ENCODE results near the gene SLC13A1. TPM values are rescaled to one million over a fixed set of nuclear protein-coding genes. Genes with fewer than 3 reads are reported as not detected.

SLC13A1 gene
- total RNA-seq, 4 donors from 2014 or later: not detected

DNA sequence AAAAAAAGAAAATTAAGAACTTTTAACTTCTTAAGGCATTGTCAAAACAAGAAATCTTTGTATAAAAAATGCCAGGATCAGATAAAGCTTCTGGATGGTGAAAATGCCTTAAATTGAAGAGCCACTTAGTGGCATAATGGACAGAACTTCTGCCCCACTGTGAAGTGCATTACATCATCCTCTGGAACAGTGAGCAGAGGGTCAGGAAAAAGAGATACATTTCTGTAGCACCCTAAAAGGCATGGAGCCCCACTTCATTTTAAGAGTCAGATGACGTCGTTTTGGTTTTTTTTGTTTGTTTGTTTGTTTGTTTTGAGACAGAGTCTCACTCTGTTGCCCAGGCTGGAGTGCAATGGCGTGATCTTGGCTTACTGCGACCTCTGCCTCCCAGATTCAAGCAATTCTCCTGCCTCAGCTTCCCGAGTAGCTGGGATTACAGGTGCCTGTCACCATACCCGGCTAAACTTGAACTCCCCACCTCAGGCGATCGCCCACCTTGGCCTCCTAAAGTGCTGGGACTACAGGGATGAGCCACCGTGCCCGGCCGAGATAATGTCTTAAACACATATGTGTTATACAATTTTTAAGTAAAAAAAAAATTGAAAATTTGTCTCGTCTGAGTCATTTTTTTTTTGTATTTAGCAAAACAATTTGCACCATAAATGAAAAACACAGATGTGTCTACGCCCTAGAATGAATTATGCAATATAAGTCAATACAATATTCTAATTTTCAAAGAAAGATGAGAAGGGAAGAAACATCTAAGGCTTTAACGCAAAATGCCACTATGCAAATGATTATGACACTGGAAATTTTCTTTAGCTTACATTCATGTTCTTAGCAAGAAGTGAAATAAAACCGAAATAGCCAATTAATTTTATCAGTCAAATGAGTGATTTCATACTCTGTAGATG lies 29.2 kb downstream of the SLC13A1 start:
- TF ChIP-seq POLR2A (IDR thresholded peaks at IDR 0.05): no peak
- TF ChIP-seq, protein P1, sequence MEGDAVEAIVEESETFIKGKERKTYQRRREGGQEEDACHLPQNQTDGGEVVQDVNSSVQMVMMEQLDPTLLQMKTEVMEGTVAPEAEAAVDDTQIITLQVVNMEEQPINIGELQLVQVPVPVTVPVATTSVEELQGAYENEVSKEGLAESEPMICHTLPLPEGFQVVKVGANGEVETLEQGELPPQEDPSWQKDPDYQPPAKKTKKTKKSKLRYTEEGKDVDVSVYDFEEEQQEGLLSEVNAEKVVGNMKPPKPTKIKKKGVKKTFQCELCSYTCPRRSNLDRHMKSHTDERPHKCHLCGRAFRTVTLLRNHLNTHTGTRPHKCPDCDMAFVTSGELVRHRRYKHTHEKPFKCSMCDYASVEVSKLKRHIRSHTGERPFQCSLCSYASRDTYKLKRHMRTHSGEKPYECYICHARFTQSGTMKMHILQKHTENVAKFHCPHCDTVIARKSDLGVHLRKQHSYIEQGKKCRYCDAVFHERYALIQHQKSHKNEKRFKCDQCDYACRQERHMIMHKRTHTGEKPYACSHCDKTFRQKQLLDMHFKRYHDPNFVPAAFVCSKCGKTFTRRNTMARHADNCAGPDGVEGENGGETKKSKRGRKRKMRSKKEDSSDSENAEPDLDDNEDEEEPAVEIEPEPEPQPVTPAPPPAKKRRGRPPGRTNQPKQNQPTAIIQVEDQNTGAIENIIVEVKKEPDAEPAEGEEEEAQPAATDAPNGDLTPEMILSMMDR (IDR thresholded peaks at IDR 0.05): no peak
- WGBS, 2 donors: 89 to 90% methylated on average over 15 of the region's 15 CpGs
- Histone ChIP-seq H3K4me1 (no peaks in the 10 kb centered on the region), H3K36me3 (no peaks in the 10 kb centered on the region), H3K27ac (no peak overlapping the region), H3K27me3 (no peaks in the 10 kb centered on the region), H3K4me3 (replicated peaks in 1 of 3) (no peak overlapping the region), H3K9me3 (no peaks in the 10 kb centered on the region)
- intact Hi-C loops (cut with DNase I): no loop called here
- no peak for DNase-seq

DNA sequence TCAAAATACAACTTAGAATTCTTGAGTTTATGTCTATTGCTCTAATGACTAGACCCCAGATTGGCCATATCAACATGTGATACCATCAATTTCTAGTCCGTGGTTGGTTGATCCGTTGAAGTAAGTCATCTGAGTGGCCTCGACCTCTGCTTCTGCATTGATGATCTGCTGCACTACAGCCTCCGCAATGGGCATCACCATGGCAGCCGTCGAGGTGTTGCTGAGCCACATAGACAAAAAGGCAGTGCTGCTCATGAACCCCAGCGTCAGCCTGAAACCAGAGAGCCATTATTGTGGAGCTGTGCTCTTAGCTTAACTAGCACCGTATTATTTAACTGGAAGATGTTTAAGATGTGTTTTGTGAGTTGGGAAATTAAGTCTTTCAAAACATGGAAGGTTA lies 30.7 kb downstream of the SLC13A1 start:
- H3K27me3 ChIP-seq: no peaks in the 10 kb centered on the region
- no peaks in the 10 kb centered on the region for H3K9me3 ChIP-seq
- H3K27ac ChIP-seq: no peak overlapping the region
- DNase-seq: no peak
- no peaks in the 10 kb centered on the region for H3K36me3 ChIP-seq
- 83 to 95% methylated on average over 8 of the region's 8 CpGs for WGBS, 2 donors
- intact Hi-C loops (cut with DNase I): no loop called here
- TF ChIP-seq, protein P1 (IDR thresholded peaks at IDR 0.05): no peak
- TF ChIP-seq POLR2A (IDR thresholded peaks at IDR 0.05): no peak
- H3K4me3 ChIP-seq (replicated peaks in 1 of 3): no peak overlapping the region
- H3K4me1 ChIP-seq: no peaks in the 10 kb centered on the region

DNA sequence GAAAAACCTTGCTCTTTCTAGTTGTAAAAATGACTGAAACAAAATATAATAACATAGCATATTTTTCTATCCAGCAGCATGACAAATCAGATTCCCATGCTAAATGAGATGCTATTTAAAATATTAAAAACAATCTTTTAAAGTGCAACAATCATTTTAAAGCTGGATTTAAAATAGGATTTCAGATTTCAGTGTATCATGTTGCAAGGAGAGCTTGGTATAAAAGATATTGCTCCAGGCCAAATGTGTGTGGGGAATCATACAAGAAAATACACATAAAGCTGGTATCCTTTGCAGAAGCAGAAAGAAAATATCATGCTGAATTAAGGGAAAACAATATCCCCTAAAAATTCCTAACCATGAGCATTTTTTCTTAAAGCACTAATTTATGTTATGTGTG lies 42.2 kb downstream of the SLC13A1 start:
- no peak for TF ChIP-seq POLR2A (IDR thresholded peaks at IDR 0.05)
- TF ChIP-seq, protein P1 (IDR thresholded peaks at IDR 0.05): no peak
- Histone ChIP-seq H3K9me3 (no peaks in the 10 kb centered on the region), H3K27ac (no peak overlapping the region), H3K36me3 (no peaks in the 10 kb centered on the region), H3K27me3 (no peaks in the 10 kb centered on the region), H3K4me1 (no peaks in the 10 kb centered on the region), H3K4me3 (replicated peaks in 1 of 3) (no peak overlapping the region)
- no peak for DNase-seq
- intact Hi-C loops (cut with DNase I): loop anchor here (10.0 kb wide), 1 partner anchor 353 kb away; no protein-coding TSS in a partner anchor

DNA sequence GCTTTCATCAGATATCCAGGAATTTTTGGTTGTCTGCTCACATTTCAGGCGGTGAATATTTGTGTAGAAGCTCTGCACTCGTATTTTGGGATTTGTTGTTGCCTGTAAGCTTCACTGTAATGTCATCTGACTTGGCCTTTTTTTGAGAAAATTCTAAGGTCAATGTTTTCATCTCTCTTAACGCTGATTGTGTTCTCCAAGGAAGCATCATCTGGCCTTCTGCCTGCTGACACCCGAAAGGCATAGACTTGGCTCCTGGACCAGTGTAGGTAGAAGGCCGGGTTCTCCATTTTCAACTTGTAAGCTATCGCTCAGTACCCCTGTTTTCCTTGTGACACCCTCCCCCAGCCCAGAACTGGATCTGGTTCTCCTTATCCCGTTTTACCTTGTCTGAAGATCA lies 44.2 kb downstream of the SLC13A1 start:
- Histone ChIP-seq H3K4me1 (no peaks in the 10 kb centered on the region), H3K4me3 (replicated peaks in 1 of 3) (no peak overlapping the region), H3K36me3 (no peaks in the 10 kb centered on the region), H3K27me3 (no peaks in the 10 kb centered on the region), H3K9me3 (no peaks in the 10 kb centered on the region), H3K27ac (no peak overlapping the region)
- TF ChIP-seq POLR2A (IDR thresholded peaks at IDR 0.05): no peak
- TF ChIP-seq, protein P1 (IDR thresholded peaks at IDR 0.05): no peak
- intact Hi-C loops (cut with DNase I): loop anchor here (10.0 kb wide), 1 partner anchor 351 kb away; no protein-coding TSS in a partner anchor
- whole genome bisulfite sequencing, 2 donors: 87 to 92% methylated on average over 7 of the region's 7 CpGs
- no peak for DNase-seq

DNA sequence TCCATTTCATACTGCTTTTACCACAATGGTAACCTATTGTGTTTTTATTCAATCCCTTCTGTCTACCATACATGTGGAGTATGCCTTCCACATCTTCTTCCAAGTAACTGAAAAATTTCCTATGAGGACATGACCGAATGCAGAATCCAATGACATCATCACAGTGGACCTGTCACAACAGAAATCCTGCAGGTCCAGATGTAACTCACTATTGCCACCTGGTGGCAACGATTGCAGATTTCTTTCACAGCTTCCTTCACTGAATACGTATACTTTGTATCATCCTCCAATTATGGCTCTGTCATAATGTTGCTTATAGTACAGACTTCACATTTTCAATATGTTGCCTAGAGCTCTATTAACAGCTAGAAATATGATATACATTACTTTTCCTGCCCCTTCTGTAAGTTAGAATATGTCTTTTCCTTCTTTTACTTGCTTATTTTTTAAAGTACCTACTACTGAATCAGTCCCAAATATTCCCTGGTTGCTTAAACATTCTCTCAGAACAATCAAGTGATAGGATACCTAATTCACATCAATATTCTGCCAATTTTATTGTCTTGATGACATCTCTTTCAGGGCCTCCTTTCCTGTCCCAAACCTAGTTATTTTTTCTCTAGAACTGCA lies 45.4 kb downstream of the SLC13A1 start:
- Histone ChIP-seq H3K4me1 (no peaks in the 10 kb centered on the region), H3K36me3 (no peaks in the 10 kb centered on the region), H3K9me3 (no peaks in the 10 kb centered on the region), H3K27me3 (no peaks in the 10 kb centered on the region), H3K27ac (no peak overlapping the region), H3K4me3 (replicated peaks in 1 of 3) (no peak overlapping the region)
- DNase-seq: peak; percentile 72 to 76
- 8 to 12% methylated on average over 3 of the region's 3 CpGs for WGBS, 2 donors
- intact Hi-C loops (cut with DNase I): loop anchor here (10.0 kb wide), 1 partner anchor 350 kb away; no protein-coding TSS in a partner anchor
- no peak for TF ChIP-seq POLR2A (IDR thresholded peaks at IDR 0.05)
- TF ChIP-seq, protein P1 (IDR thresholded peaks at IDR 0.05): peak; percentile 48 to 79 (median 69)

All from thyroid gland (tissue), 4 donors.